HFFc6 (cell line): ENCODE results near the gene FAHD1. TPM values are rescaled to one million over a fixed set of nuclear protein-coding genes. Genes with fewer than 3 reads are reported as not detected.

Experiments used
- DNase-seq: peaks from one replicate; pipeline ENCODE4 v3.0.0-alpha.2; 2018
- H3K27ac Mint-ChIP-seq: 2 replicates; pipeline ENCODE4 v1.8.0; 2020; ENCODE audit warnings: mild to moderate bottlenecking, mixed read lengths
- H3K27me3 Mint-ChIP-seq: 2 replicates; pipeline ENCODE4 v1.8.0; 2021; ENCODE audit warnings: mild to moderate bottlenecking, moderate library complexity, mixed read lengths; ENCODE audit not compliant: insufficient read depth
- H3K36me3 Mint-ChIP-seq: 2 replicates; pipeline ENCODE4 v1.8.0; 2021; ENCODE audit warnings: low read depth, mixed read lengths
- H3K4me1 Mint-ChIP-seq: 2 replicates; pipeline ENCODE4 v1.8.0; 2020; ENCODE audit warnings: low read depth, mixed read lengths
- H3K4me3 Mint-ChIP-seq: 2 replicates; pipeline ENCODE4 v1.8.0; 2020; ENCODE audit warnings: mild to moderate bottlenecking, moderate library complexity, mixed read lengths
- H3K9me3 Mint-ChIP-seq: 2 replicates; pipeline ENCODE4 v1.8.0; 2020; ENCODE audit warnings: mild to moderate bottlenecking, mixed read lengths
- CTCF ChIP-seq: fragments of 200-600 bp; sonication (generic); IDR thresholded peaks from 2 replicates; pipeline ENCODE4 v1.5.0; 2021; ENCODE audit warnings: antibody characterized with exemption, mild to moderate bottlenecking
- total RNA-seq, 6 experiments: library from RNA; stranded (reverse); fragmentation: NEBNext Ultra II Directional; extraction: Animal tissue kit (Norgen Biotek cat#: 25700); gene quantifications; 2 replicates in 1 of 6; 3 replicates in 5 of 6; pipeline ENCODE4 v1.2.3, GENCODE V29; 2021

The FAHD1 gene
- total RNA-seq, 6 experiments from 2014 or later = 29.4 to 40.7 (median 31.2) TPM

- Mint-ChIP-seq H3K27me3 (no peaks in the 10 kb centered on the region), H3K9me3 (no peaks in the 10 kb centered on the region), H3K4me1 (peaks cover 5% of the 10 kb centered on the region; the same call in 1 of the 2 replicates), H3K36me3 (peaks cover 8% of the 10 kb centered on the region; the same call in 1 of the 2 replicates), H3K4me3 (no peak overlapping the region), H3K27ac (no peak overlapping the region)
- no peak for TF ChIP-seq CTCF
- DNase-seq = no peak
These were observed 9.8 kb upstream of the FAHD1 start for GRCh38 chr16:1817276-1817589.

GRCh38 chr16:1817716-1818115 lies 9.3 kb upstream of the FAHD1 start:
- Mint-ChIP-seq H3K36me3 (peaks cover 8% of the 10 kb centered on the region; the same call in 1 of the 2 replicates), H3K27ac (no peak overlapping the region), H3K9me3 (no peaks in the 10 kb centered on the region), H3K27me3 (no peaks in the 10 kb centered on the region), H3K4me1 (peaks cover 5% of the 10 kb centered on the region; the same call in 1 of the 2 replicates), H3K4me3 (no peak overlapping the region)
- TF ChIP-seq CTCF = no peak
- DNase-seq = no peak

- H3K36me3 Mint-ChIP-seq = peaks cover 7% of the 10 kb centered on the region; the same call in 1 of the 2 replicates
- H3K4me3 Mint-ChIP-seq = no peak overlapping the region
- no peak for DNase-seq
- no peak for TF ChIP-seq CTCF
- H3K27ac Mint-ChIP-seq = no peak overlapping the region
- peaks cover 4% of the 10 kb centered on the region; the same call in 1 of the 2 replicates for H3K4me1 Mint-ChIP-seq
- H3K27me3 Mint-ChIP-seq = no peaks in the 10 kb centered on the region
- no peaks in the 10 kb centered on the region for H3K9me3 Mint-ChIP-seq
These were observed 8.7 kb upstream of the FAHD1 start for GRCh38 chr16:1818204-1818872.

GRCh38 chr16:1818873-1819525 lies 8.0 kb upstream of the FAHD1 start:
- DNase-seq = no peak
- no peak for TF ChIP-seq CTCF
- H3K4me1 Mint-ChIP-seq = peaks cover 5% of the 10 kb centered on the region
- H3K9me3 Mint-ChIP-seq = no peaks in the 10 kb centered on the region
- peaks cover under 1% of the 10 kb centered on the region; the same call in 1 of the 2 replicates for H3K36me3 Mint-ChIP-seq
- no peak overlapping the region for H3K27ac Mint-ChIP-seq
- H3K27me3 Mint-ChIP-seq = no peaks in the 10 kb centered on the region
- no peak overlapping the region for H3K4me3 Mint-ChIP-seq

GRCh38 chr16:1819611-1820010 lies 7.4 kb upstream of the FAHD1 start:
- no peaks in the 10 kb centered on the region for H3K27me3 Mint-ChIP-seq
- peaks cover 11% of the 10 kb centered on the region for H3K4me1 Mint-ChIP-seq
- DNase-seq = no peak
- H3K9me3 Mint-ChIP-seq = no peaks in the 10 kb centered on the region
- H3K4me3 Mint-ChIP-seq = no peak overlapping the region
- no peak for TF ChIP-seq CTCF
- H3K27ac Mint-ChIP-seq = no peak overlapping the region
- no peaks in the 10 kb centered on the region for H3K36me3 Mint-ChIP-seq
